Kasumi-1 (cell line): ENCODE data around the gene CLASP1.
A peak's percentile ranks its signal among the peaks of the same experiment; 100 is the strongest.
"Not testable (repeated sequence)": the region's sequence is repeated elsewhere in the genome, so short reads cannot be mapped to it uniquely, and the experiment has no call there.

ENCODE experiments used
- DNase-seq, 2 experiments: peaks; one replicate each; lab custom pipeline; 2025; lab: John Stamatoyannopoulos, UW

The CLASP1 gene

GRCh38 chr2:121316986-121317385 lies 332.3 kb downstream of the CLASP1 start:
- no peak for DNase-seq

GRCh38 chr2:121313701-121314100 lies 335.6 kb downstream of the CLASP1 start:
- DNase-seq: not testable (repeated sequence)

- DNase-seq: no peak
Measured at GRCh38 chr2:121309801-121310200, 339.5 kb downstream of the CLASP1 start.

GRCh38 chr2:121309323-121309722 lies 339.9 kb downstream of the CLASP1 start:
- no peak for DNase-seq

GRCh38 chr2:121307048-121307447 lies 342.2 kb downstream of the CLASP1 start:
- DNase-seq: no peak

- no peak for DNase-seq
Measured at GRCh38 chr2:121304941-121305340, 344.3 kb downstream of the CLASP1 start.

GRCh38 chr2:121303531-121304263 lies 345.6 kb downstream of the CLASP1 start:
- no peak for DNase-seq

GRCh38 chr2:121301190-121301589 lies 348.1 kb downstream of the CLASP1 start:
- DNase-seq: not testable (repeated sequence)

- DNase-seq: no peak
Measured at GRCh38 chr2:121298476-121298875, 350.8 kb downstream of the CLASP1 start.

GRCh38 chr2:121297866-121298265 lies 351.4 kb downstream of the CLASP1 start:
- not testable (repeated sequence) for DNase-seq

- peak; percentile 11 to 24 for DNase-seq
Measured at GRCh38 chr2:121297217-121297830, 351.9 kb downstream of the CLASP1 start.

GRCh38 chr2:121295911-121296650 lies 353.2 kb downstream of the CLASP1 start:
- DNase-seq: no peak

GRCh38 chr2:121294881-121295840 lies 354.1 kb downstream of the CLASP1 start:
- no peak for DNase-seq

- DNase-seq: no peak
Measured at GRCh38 chr2:121293450-121294325, 355.6 kb downstream of the CLASP1 start.

- no peak for DNase-seq
Measured at GRCh38 chr2:121291251-121291580, 358.0 kb downstream of the CLASP1 start.

- DNase-seq: no peak
Measured at GRCh38 chr2:121289271-121289670, 360.0 kb downstream of the CLASP1 start.

- peak; percentile 22 to 34 for DNase-seq
Measured at GRCh38 chr2:121288454-121289231, 360.6 kb downstream of the CLASP1 start.

GRCh38 chr2:121287956-121288355 lies 361.3 kb downstream of the CLASP1 start:
- DNase-seq: no peak
